Measurements from ENCODE around the gene C20orf173. TPM values are rescaled to one million over a fixed set of nuclear protein-coding genes. Genes with fewer than 3 reads are reported as not detected.

C20orf173 gene
- total RNA-seq, 1 donor from 2014 or later = not detected

- Mint-ChIP-seq H3K36me3 (no peaks in the 10 kb centered on the region), H3K9me3 (peaks cover 3% of the 10 kb centered on the region), H3K27ac (no peak overlapping the region), H3K4me3 (peak overlapping the region; percentile 24), H3K4me1 (peaks cover 2% of the 10 kb centered on the region), H3K27me3 (ENCODE audit: insufficient read depth, low read depth) (peaks cover 3% of the 10 kb centered on the region)
- Histone ChIP-seq H3K27ac (no peak overlapping the region), H3K9ac (no peak overlapping the region), H3F3A (ENCODE audit: low read depth) (no peaks in the 10 kb centered on the region), H3K27me3 (no peaks in the 10 kb centered on the region), H3K79me2 (ENCODE audit: low read depth) (no peaks in the 10 kb centered on the region), H4K20me1 (ENCODE audit: low read depth) (no peaks in the 10 kb centered on the region), H3K36me3 (no peaks in the 10 kb centered on the region), H3K4me2 (no peak overlapping the region), H3K9me3 (ENCODE audit: low read depth) (no peaks in the 10 kb centered on the region), H3K4me3 (no peak overlapping the region), H2AFZ (replicated peaks) (no peak overlapping the region), H3K4me1 (no peaks in the 10 kb centered on the region)
- no peak for TF ChIP-seq CTCF (IDR thresholded peaks at IDR 0.05)
- TF ChIP-seq EZH2phosphoT487 (IDR thresholded peaks at IDR 0.05) = no peak
- no peak for TF ChIP-seq EZH2 (IDR thresholded peaks at IDR 0.05)
- DNase-seq (ENCODE audit: low spot score) = no peak
Measured at GRCh38 chr20:35571555-35571954, 42.1 kb upstream of the C20orf173 start.

GRCh38 chr20:35568645-35569044 lies 39.2 kb upstream of the C20orf173 start:
- no peak overlapping the region for H3K27ac ChIP-seq
- no peak overlapping the region for H3K9ac ChIP-seq
- Mint-ChIP-seq H3K27ac (no peak overlapping the region), H3K27me3 (ENCODE audit: insufficient read depth, low read depth) (peaks cover 6% of the 10 kb centered on the region), H3K9me3 (peaks cover 3% of the 10 kb centered on the region), H3K4me3 (no peak overlapping the region), H3K36me3 (no peaks in the 10 kb centered on the region), H3K4me1 (peaks cover 2% of the 10 kb centered on the region)
- H2AFZ ChIP-seq (replicated peaks) = no peak overlapping the region
- H3K79me2 ChIP-seq (ENCODE audit: low read depth) = no peaks in the 10 kb centered on the region
- H3K36me3 ChIP-seq = no peaks in the 10 kb centered on the region
- no peaks in the 10 kb centered on the region for H3F3A ChIP-seq (ENCODE audit: low read depth)
- H3K9me3 ChIP-seq (ENCODE audit: low read depth) = no peaks in the 10 kb centered on the region
- DNase-seq (ENCODE audit: low spot score) = peak; percentile 21
- no peak overlapping the region for H3K4me2 ChIP-seq
- TF ChIP-seq CTCF (IDR thresholded peaks at IDR 0.05) = peak; percentile 41
- no peak for TF ChIP-seq EZH2phosphoT487 (IDR thresholded peaks at IDR 0.05)
- no peak overlapping the region for H3K4me3 ChIP-seq
- no peaks in the 10 kb centered on the region for H3K4me1 ChIP-seq
- no peaks in the 10 kb centered on the region for H4K20me1 ChIP-seq (ENCODE audit: low read depth)
- H3K27me3 ChIP-seq = no peaks in the 10 kb centered on the region

GRCh38 chr20:35564905-35565304 lies 35.5 kb upstream of the C20orf173 start:
- H3K9me3 Mint-ChIP-seq = no peaks in the 10 kb centered on the region
- TF ChIP-seq CTCF (IDR thresholded peaks at IDR 0.05) = no peak
- no peak for DNase-seq (ENCODE audit: low spot score)

More at GRCh38 chr20:35564905-35565304, 35.5 kb upstream of the C20orf173 start:
- Histone ChIP-seq H4K20me1 (ENCODE audit: low read depth) (no peaks in the 10 kb centered on the region), H2AFZ (replicated peaks) (no peak overlapping the region), H3K4me2 (no peak overlapping the region), H3F3A (ENCODE audit: low read depth) (peaks cover 5% of the 10 kb centered on the region), H3K9ac (no peak overlapping the region), H3K27ac (no peak overlapping the region), H3K36me3 (no peaks in the 10 kb centered on the region), H3K9me3 (ENCODE audit: low read depth) (no peaks in the 10 kb centered on the region), H3K4me1 (no peaks in the 10 kb centered on the region), H3K27me3 (no peaks in the 10 kb centered on the region), H3K4me3 (no peak overlapping the region), H3K79me2 (ENCODE audit: low read depth) (no peaks in the 10 kb centered on the region)
- Mint-ChIP-seq H3K4me1 (peaks cover 2% of the 10 kb centered on the region), H3K4me3 (peak overlapping the region; percentile 15), H3K36me3 (no peaks in the 10 kb centered on the region), H3K27me3 (ENCODE audit: insufficient read depth, low read depth) (peaks cover 4% of the 10 kb centered on the region), H3K27ac (no peak overlapping the region)
